ENCODE data around the gene MYO10.

Gene MYO10

DNA sequence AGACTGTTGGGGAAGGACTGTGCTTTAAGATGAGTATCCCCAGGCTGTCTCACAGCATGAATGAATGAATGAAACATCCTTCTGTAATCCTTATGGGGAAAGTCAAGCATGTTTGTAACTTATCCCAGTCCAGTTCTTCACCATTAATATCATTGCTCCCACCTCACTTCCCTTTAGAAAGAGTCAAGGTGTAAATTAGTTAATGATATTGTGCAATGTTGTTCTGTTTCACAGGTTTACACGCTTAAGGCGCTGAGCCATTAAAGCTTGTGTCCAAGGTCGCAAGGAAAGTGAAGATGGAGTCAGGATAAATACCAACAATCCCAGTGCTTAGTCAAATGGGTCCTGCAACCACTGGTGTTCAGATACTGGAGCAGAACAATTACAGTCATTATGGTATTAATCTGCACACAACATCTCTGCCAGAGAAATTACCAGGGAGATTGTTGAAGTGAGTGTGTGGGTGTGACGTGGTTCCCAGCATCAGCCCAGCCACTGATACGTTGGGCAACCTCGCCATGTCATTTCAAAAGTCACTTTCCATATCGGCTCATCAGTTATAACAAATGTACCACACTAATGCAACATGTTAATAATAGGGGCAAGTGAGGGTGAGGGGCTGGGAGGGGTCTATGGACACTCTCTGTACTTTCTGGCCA, 1.5 kb upstream of the MYO10 start:
- DNase-seq = no peak

DNA sequence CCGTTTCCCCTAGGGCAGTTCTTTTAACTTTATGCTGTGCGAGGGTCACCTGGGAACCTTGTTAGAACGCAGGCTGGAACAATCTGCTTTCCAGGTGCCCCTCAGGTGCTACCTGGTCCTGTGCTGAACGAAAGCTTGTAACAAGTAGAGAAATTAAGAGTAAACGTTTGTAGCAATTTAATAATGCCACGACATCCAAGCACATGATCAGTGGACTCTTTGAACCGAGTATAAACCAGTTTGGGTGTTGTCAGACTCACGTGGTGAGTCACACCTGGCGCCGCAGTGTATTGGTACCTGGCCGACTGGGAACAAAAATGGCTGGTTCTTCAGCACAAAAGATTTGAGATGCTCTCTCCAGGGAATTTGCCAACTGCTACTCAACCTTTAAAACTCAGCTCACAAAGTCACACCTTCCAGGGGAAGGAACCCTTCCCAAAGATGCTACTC, 926 bp upstream of the MYO10 start:
- DNase-seq = no peak

DNA sequence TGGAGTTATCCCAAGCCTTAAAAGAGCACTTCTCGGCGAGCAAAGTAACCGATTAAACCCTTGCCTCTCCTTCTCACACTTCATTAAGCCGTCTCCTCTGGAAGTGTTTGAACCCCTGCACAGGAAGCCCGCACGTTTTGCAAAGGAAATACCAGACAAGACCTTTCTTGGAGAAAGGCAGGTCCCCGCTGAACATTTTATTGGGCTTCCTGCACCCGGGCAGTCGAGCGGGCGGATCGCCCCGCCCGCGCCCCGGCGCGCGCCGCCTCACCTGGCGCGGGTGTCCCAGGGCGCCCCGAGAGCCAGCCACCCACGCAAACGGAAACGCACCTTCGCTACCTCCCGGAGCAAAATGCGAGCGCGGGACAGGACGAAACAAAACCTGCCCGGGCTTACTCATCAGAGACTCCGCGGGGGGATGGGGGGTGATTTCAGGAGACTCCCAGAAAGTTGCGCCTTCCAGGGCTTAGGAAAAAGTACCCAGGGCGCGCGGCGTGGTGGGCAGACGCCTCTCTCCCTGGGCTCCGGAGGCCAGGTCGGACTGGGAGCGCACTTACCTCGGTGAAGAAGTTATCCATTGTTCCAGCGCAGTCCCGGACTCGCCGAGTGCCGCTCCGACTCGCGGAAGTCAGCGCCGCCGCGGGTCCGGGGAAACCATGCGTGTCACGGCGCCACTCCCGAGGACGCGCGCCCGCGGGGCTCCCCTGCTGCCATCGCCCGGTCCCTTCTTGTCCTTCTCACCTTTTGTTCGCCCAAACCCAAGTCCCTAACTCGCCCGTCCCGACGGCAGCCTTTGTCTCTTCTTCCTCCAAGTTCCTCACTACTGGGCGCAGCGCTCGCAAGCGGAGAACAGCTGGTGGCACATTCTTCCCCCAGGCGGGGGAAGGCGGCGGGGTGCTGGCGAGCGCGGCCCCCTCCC, 598 bp downstream of the MYO10 start:
- DNase-seq = peak; percentile 17 to 19

DNA sequence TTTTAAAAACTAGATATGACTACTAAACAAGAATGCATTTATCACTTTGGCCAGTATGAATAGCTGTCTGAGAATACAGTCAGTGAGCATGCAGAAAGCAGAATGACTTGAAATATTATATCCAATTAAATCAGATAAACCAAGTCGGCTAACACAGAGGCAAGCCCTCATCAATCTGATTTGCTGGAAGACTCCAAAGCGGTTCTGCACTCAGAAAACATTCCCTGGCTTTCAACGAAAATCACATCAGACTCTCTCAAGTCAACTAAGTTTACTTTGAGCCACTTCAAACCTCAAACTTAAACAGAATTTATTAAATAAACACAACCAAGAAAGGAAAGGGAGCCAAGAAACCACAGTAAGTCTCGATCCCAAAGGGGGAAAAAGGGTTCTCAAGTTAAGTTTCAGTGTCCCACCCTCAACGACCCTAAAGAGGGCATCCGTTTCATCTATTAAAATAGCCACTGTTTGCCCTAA, 1.4 kb downstream of the MYO10 start:
- DNase-seq = no peak

DNA sequence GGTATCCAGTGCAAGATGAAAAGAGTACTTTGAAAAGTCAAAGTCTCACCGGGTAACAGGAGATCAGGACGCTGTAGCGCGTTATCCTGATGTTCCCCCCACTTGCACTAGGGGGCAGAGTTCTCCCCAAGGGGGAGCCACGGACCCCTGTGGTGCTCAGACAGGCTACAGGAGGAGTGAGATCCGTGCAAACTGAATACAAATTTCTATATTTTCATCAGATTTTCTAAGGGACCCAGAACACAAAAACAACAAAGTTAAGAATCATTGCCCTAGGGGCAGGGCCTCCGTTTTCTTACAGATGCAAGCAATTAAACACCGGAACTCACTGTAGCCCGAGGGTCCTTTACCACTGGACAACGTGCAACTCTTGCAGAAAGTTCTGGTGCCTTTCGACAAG, 2.0 kb downstream of the MYO10 start:
- peak; percentile 41 to 57 for DNase-seq

DNA sequence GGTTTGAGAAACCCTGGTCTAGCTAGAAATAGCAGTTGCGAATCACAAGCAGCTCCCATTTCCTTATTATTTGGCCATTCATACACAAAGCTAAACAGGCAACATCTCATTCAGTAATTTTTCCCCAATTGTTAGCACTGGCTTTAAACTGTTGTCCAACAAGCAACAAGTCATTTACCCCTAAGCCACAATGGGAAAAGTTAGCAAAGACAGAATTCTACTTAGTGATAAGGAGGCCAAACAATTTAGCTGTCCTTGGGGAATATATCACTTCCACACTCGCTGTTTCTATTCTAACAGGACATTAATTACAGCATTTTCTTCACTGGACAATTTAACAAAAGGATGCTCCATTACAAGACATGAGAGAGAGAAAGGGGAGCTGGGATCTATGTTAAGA, 2.8 kb downstream of the MYO10 start:
- no peak for DNase-seq

DNA sequence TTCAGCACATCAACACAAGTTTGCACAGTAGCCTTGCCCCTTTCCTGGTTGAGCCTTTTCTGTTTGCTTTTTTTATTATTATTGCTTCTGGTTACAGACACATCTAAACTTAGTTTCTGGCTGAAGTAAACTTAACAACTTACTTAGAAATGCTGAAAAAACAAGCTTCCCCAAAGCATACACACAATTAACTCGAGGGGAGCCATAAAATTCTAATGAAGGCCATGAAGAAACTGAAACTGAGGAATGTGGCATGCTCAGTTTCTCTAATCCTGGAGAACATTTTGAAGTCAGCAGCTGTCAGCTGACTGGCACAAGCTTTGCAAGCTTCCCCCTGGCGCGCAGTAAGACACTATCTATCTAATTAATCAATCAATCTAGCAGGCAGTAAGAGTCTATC, 3.7 kb downstream of the MYO10 start:
- no peak for DNase-seq

DNA sequence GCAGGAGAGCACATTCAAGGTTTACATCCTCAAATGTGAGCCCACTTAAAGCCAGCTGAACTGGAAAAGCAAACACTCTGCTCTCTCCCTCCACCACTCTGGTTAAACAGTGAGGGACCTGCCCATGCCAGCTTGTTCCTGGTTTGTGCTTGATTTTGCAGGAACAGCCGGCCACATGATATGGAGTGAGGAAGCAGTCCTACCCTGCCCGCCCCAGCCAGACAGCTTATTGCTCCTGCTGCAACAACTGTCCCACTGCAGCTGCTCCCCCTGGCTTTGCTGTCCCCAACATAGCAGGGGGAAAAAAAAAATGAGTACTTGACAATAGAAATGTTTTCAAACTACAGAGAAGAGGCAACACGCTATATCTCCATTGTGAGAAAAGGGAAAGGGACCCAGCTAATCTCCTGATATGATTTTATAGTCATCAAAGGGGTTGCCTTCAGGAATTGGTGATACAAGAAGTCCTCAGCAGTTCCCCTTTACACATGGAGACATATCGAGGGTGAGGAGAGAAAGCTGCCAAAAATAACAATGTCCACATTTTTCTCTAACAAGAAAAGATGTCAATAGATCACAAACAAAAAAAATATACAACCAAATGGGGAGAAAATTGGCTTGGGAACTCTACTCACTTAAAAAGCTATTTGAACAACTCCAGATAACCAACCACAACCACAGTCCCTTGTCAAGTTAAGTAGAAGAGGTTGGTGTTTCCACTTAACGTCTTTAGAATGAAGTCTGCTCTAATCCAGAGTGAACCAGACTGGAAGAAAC, 4.6 kb downstream of the MYO10 start:
- no peak for DNase-seq

DNA sequence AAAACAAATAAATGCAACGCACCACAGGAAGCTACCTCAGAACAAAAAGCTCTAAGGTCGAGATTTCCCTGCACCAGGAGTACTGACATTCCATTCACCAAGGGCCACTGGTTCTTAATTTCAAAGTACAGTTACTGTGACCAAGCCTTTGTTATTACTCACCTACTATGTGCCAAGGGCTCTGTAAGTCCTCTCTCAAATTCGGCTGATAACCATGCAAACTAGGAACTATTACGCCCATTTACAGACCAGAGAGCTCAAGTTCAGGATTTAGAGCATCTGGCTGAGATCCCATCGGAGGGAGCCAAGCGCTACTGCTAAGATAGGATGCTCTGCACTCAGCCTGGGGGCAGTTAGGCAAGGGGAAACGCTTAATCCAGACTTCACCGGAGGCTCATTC, 5.6 kb downstream of the MYO10 start:
- no peak for DNase-seq

DNA sequence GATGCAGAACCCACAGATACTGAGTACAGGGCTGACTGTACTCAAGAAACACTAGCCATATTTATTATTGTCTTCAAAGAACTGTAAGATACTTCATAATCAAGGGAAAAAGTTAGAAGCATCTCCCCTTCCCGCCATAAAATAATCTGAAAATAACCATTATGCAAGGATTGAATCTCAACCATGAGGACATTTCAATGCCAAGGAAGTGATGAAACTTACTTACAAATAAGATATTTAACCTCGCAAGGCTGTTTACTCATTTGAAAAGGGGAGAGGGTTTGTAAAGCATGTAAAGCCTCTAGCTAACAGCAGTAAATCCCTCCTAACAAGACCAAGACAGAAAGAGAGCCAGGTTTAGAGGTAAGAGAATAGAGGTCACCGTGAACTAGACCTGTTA, 6.3 kb downstream of the MYO10 start:
- no peak for DNase-seq

DNA sequence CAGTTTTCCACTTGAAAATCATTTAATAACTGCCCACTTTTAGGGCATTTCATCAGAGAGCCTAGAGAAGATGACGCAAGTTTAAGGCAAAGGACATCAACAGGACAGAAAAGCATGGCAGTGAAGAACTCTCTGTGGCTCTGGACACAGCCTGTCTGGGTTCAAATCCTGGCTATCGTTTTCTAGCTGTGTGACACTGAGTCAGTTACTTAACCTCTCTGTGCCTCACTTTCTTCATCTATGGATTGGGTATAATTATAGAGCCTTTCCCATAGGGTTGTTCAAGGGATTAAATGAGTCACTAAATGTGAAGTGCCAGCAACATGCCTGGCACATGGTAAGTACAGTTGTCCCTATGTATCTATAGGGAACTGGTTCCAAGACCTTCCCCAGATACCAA, 6.7 kb downstream of the MYO10 start:
- no peak for DNase-seq

DNA sequence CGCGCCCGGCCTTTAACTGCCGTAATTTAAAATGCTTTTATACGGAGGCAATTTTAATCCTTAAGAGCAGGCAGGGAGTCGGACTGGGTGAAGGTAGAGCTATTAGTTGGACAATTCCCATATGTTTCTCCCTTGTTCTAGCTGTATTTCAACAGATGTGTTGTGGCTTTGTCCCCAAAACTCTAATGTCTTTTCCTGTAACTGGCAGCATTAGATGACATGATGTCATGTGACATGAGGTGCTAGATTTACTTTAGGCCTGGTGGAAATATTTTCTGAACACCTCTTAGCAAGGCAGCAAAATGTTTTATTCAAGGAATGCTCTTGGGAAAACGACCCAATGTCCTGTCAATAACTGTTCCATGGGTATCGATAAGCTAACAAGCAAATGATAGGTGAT, 8.5 kb downstream of the MYO10 start:
- no peak for DNase-seq

DNA sequence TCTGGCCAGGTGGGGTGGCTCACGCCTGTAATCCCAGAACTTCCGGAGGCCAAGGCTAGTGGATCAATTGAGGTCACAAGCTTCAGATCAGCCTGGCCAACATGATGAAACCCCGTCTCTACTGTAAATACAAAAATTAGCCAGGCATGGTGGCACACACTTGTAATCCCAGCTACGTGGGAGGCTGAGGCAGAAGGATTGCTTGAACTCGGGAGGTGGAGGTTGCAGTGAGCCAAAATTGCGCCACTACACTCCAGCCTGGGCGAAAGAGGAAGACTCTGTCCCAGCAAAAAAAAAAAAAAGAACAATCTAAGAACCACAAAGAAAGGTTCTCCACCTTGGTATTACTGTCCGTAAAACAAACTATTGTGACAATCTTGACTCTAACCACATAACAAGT, 9.7 kb downstream of the MYO10 start:
- DNase-seq = no peak

DNA sequence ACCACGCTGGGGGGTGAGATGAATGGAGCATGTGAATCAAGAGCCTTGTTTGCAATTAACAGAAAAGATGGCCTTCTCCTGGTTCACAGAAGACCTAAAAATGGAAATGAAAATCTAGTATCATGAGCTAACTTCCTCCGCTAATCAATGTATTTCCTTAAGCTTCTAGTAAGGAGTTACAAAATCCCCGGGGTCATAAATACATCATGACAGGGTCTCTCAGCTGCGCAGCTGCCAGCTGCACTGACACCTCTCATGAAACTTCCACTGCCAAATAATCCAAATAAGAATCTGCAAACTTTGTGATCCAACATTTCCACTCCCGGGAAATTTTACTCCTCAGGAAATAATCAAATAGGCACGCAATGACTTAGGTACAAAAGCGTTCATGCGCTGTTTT, 11.9 kb downstream of the MYO10 start:
- DNase-seq = no peak

DNA sequence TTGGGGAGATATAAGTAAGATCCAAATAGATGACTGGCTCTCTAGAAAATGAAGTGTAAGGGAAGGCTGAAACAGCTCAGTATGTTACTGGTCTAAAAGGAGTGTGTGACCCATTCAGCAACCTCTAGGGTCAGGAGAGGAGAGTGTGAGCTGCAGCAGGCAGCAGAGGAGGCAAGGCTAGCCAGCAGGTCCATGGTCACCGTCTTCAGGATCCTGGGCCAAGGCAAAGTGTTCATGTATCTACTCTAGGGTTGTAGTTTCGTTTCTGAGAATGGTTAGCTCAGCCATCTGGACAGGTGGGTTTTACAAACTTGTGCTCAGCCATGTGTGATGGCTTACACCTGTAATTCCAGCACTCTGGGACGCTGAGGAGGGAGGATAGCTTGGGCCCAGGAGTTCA, 13.7 kb downstream of the MYO10 start:
- no peak for DNase-seq

DNA sequence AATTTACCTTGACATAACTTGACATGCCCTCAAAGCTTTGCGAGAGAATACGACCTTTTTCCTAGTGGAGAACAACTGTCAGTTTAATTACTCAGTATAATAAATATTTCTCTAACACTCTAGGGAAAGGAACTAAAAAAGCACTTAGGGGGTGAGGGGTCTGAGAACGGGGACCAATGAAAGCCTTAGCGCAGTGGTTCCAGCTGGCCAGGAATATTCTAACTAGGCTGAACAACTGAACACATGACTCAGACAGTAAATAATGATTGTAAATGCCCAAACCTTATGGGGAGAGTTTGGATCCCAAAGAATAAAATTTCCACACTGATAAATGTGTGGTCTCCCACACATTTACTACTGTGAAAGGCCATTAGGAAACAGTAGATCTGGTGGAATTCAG, 14.9 kb downstream of the MYO10 start:
- DNase-seq = no peak

DNA sequence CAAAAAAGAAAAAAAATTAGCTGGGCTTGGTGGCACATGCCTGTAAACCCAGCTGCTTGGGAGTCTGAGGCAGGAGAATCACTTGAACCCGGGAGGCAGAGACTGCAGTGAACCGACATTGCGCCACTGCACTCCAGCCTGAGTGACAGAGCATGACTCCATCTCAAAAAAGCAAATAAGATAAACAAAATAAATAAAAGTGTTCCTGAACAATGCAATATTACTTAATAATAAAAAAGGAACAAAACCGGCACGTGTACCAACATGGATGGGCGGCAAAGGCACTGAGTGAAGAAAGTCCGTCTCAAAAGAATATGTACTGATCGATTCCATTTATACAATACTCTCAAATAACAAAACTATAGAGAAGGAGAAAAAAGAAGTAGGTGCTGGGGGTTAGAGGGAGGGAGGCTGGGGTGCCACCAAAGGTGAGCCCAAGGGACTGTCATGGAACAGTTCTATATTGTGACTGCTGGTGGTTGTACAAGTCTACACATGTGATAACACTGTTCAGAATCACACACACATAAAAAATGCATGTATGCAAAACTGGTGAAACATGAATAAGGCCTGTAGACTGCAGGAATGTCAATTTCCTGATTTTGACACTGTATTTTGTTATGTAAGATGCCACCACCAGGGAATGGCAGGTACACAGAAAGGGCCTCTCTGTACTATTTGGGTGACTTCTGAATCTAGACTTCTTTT, 15.8 kb downstream of the MYO10 start:
- no peak for DNase-seq

DNA sequence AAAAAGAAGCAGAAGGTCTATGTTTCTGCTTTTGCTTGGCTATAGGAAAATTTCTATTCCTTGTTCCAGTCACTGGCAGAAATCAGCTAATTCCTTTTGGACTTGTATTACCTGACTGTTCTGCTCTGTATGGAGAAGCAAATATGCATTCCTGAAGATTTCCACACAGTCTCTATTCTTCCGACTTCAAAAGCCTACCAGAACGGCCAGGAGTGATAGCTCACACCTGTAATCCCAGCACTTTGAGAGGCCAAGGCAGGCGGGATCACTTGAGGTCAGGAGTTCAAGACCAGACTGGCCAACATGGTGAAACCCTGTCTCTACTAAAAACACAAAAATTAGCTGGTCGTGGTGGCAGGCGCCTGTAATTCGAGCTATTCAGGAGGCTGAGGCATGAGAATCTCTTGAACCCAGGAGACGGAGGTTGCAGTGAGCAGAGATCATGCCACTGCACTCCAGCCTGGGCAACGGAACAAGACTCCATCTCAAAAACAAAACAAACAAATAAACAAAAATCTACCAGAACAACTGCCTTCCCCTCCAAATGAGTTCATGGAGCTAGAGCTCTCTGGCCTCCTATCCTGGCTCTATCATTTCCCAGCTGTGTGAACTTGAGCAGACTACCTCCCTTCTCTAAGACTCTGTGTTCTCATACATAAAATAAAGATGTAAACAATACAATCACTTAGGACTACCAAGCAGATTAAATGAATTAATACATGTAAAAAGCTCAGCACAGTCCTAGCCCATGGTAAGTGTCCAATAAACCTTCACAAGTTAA, 17.0 kb downstream of the MYO10 start:
- DNase-seq = no peak

DNA sequence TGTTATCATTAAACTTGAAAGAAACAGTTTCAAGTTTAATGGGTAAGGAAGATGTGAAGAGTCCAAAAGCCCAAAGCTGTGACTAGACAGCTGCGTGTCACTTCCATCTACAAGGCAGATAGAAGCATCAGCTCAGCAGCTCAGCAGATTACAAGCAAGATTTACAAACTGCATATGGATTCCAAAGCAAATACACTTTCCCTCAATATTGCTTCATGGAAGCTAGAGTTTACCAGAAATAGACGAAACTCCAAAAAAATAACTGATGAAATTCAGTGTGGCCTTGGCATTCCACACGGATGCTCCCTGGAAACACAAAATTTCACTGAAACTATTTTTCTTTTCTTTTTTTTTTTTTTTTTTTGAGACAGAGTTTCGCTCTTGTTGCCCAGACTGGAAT, 17.9 kb downstream of the MYO10 start:
- no peak for DNase-seq

DNA sequence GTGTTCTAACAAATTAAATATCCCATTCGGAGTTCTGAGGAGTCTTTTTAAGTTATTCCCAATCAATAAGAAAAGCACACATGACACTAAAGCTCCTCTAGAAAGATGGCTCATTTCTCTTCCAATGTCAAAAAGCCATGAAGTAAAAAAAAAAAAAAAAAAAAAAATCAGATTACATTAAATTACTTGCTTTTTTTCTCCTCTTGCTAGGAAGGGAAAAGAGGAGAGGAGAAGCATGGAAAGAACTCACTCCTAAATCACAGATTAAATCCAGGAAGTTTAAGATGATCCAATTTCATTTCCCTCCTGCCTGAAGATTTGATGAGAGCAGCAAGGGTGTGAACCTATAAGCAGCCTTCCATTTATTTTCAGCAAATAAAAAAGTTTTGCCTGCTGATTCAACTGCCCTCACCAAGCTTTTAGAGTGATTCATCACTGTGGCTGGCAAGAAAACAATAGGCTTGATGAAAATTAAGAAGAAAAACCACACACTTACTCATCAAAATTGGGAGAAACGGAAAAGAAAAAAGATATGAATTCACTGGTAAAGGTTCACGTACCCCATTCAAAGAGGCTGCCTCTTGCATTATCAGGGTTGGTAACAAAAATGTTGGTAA, 19.7 kb downstream of the MYO10 start:
- no peak for DNase-seq

DNA sequence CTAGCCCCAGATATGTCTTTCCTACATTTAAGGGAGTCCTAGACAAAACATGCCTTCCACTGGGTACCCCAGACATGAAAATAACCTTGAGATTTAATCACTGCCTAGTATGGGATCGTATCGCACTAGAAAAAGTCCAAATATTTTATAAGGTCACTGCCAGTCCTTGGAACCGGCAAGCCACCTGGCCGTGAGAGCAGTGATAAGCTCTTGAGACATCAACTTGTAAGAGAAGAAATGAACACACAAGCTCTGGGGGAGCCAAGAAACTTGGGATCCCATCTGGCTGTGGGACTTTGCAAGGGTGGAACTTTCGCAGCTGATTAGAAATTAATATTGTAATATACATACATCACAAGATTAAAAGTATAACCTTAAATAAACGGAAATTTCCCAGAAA, 21.5 kb downstream of the MYO10 start:
- no peak for DNase-seq

DNA sequence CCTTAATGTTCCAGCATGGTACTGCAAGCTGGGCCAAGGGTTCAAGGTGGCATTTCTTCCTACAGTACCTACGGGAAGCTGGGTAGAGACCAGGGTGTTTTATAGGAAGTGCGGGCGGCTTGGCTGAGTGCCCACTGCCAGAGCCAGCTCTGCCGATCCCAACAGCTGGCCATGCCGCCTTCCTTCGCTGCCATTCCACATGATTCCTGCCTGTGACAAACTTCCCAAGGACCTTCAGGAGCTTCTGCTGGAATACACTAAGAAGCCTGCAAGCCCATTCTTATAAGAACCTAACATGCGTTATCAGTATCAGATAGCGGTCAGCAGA, 22.0 kb downstream of the MYO10 start:
- no peak for DNase-seq
